Mammary microvascular endothelial cell (primary cell): ENCODE results near the gene JAK3. TPM values are rescaled to one million over a fixed set of nuclear protein-coding genes. Genes with fewer than 3 reads are reported as not detected.

ENCODE experiments used
- total RNA-seq: library from RNA; depleted of rRNA; stranded (reverse); fragments of >200 nt; gene quantifications from 2 replicates; pipeline ENCODE4 v1.2.3, GENCODE V29; 2015

The JAK3 gene
- 4.7 and 5.9 TPM in 2 replicates for total RNA-seq

DNA sequence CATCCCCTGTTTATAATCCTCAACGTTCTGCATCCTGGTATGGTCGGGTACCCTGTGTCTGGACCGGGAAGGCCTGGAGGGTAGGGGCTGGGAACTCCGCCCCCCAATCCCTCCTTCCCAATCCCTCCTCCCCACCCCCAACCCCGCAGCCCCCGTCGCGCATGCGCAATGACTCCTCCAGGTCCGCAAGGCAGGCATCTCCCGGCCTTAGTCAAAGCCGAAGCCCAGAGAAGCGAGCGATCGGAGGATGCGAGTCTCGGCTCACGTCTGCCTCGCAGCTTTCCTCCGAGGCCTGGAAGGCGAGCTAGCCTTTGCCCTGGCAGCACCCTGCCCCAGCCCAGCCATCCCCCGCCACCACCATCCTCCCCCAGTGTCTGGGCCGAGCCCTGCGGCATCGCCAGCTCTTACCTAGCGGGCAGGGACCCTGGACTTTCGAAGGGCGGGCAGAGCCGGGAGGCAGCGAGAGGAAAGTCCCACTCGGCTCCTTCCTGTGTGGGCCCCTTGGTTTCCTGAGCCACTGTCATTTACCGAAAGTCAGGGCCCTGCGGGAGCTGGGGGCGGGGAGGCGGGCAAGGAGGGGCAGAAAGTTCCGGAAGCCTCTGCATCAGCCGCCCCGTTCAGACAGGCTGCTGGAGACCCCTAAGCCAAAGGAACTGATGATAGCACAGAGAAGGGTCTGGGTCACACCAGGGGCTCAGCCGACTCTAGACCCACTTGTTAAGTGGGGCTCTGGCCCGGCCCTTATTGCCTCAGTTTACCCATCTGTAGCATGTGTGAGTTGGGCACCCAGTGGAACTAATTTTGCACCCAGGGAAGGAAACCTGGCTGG is at the start of gene JAK3:
Gene JAK3 (minus strand): TSS at position 445 of the 829 bp plus-strand sequence. CDS start 3,565 bp downstream, outside the sequence.

GRCh38 chr19:17871878-17872250 is 24.1 kb upstream of the JAK3 start, which contains the start of gene SLC5A5:
SLC5A5 (plus strand) TSS chr19:17871945; CDS start chr19:17872320, 375 bp downstream.

GRCh38 chr19:17859533-17860330 is 11.9 kb upstream of the JAK3 start, which contains the start of gene RPL18A:
RPL18A (plus strand) TSS chr19:17859910; CDS start chr19:17859957, 47 bp downstream.

DNA sequence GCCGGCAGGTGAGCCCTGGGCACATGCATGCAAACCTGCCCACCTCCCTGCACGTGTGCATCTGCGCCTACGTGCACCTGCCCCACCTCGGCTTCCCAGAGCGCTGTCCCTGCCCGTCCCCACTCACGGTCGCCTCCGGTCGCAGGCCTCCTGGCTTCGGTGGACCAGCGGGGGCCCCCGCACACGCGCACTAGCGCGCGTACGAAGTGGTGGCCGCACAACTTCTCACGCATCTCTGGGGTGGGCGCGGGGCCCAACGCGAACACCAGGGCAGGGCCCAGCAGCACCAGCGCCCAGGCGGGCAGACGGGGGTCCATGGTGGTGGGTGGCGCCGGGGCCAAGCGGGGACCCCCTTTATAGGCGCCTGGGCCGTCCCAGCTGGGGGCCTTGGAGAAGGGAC is 26.6 kb downstream of the JAK3 start, which contains the start of gene INSL3:
Gene INSL3 (minus strand): TSS at position 330 of the 400 bp plus-strand sequence. CDS start 13 bp downstream, at position 317.

GRCh38 chr19:17794731-17795494 is 52.9 kb downstream of the JAK3 start, which contains the start of gene B3GNT3:
B3GNT3 (plus strand) TSS chr19:17795138; CDS start chr19:17807808, 12,670 bp downstream.

Other genes with a start within 250 kb of the JAK3 start
- gene UNC13A, start 159.6 kb downstream of the JAK3 start, total RNA-seq, result under 0.01 and 0.54 TPM in 2 replicates
- 38.8 and 53.1 TPM in 2 replicates for gene MAP1S, start 128.5 kb downstream of the JAK3 start, total RNA-seq
- 0.87 and 3.3 TPM in 2 replicates for gene FCHO1, start 96.5 kb downstream of the JAK3 start, total RNA-seq
- 0.05 and 0.13 TPM in 2 replicates for gene B3GNT3, start 52.8 kb downstream of the JAK3 start, total RNA-seq
- gene INSL3, start 26.5 kb downstream of the JAK3 start, total RNA-seq, result 0.44 TPM in 1 of 2 replicates, not detected in the other
- 1,320 and 1,512 TPM in 2 replicates for gene RPL18A, start 11.9 kb upstream of the JAK3 start, total RNA-seq
- not detected in 2 replicates for gene SLC5A5, start 24.0 kb upstream of the JAK3 start, total RNA-seq
- gene CCDC124, start 85.0 kb upstream of the JAK3 start, total RNA-seq, result 111 and 120 TPM in 2 replicates
- not detected in 2 replicates for gene KCNN1, start 119.1 kb upstream of the JAK3 start, total RNA-seq
- 10.9 and 27.0 TPM in 2 replicates for gene ARRDC2, start 160.2 kb upstream of the JAK3 start, total RNA-seq
- gene IL12RB1, start 239.0 kb upstream of the JAK3 start, total RNA-seq, result 0.64 and 0.87 TPM in 2 replicates
- gene MAST3, start 249.8 kb upstream of the JAK3 start, total RNA-seq, result 3.5 and 3.6 TPM in 2 replicates